NOMO-1 treated with dmso at 0.1 percent for 144 hours (cell line): ENCODE data around the gene CPAMD8.
"Not testable (repeated sequence)": the region's sequence is repeated elsewhere in the genome, so short reads cannot be mapped to it uniquely, and the experiment has no call there.

Experiments used
- DNase-seq: peaks from one replicate; lab custom pipeline; 2025; ENCODE audit not compliant: unreplicated experiment; lab: John Stamatoyannopoulos, UW

The CPAMD8 gene

DNA sequence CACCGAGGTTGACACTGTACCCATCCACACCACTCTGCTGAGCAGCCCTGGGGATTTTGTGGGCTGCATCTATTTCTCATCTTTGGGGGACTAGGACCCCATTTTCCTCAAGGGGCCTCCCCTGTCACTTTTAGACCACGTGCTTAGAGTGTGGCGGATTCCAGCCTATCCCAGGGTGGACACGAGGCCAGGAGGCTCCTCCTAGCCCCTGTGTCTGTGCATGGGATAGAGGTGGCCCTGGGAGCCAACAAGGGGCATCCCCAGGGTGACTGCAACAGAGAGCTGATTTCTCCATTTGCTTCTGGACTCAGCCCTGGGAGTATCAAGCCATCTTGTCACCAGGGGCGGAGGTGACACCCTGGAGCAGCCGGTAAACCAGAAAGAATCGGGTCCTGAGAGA is 24.2 kb downstream of the CPAMD8 start:
- DNase-seq: no peak

GRCh38 chr19:17001603-17002183 is 24.9 kb downstream of the CPAMD8 start:
- DNase-seq: no peak

GRCh38 chr19:16998635-16999194 is 27.9 kb downstream of the CPAMD8 start:
- DNase-seq: no peak

GRCh38 chr19:16996838-16997490 is 29.6 kb downstream of the CPAMD8 start:
- DNase-seq: not testable (repeated sequence)

DNA sequence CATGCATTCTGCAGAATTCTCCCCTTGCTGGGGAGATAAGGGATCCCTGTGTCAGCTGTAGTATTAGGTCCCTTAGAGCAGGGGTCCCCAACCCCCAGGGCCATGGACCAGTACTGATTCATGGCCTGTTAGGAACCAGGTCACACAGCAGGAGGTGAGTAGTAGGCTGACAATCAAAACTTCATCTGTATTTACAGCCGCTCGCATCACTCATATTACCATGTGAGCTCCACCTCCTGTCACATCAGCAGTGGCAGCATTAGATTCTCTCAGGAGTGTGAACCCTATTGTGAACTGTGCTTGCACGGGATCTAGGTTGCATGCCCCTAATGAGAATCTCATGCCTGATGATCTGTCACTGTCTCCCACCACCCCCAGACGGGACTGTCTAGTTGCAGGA is 37.9 kb downstream of the CPAMD8 start:
- DNase-seq: no peak

DNA sequence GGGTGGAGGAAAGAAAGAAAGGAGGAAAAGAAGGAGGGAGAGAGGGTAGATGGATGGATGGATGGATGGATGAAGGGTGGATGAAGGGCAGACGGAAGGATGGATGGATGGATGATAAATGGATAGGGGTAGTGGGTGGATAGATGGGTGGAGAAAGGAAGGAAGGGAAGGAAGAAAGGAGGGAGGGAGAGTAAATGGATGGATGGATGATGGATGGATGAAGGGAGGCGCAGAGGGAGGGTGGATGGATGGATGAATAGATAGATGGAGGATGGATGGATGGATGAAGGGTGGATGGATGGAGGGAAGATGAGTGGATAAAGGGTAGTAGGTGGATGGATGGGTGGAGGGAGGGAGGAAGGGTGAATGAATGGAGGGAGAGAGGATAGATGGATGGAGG is 41.2 kb downstream of the CPAMD8 start:
- no peak for DNase-seq

- not testable (repeated sequence) for DNase-seq
Observed at GRCh38 chr19:16982586-16982985, 44.0 kb downstream of the CPAMD8 start.

- no peak for DNase-seq
Observed at GRCh38 chr19:16978839-16979802, 47.5 kb downstream of the CPAMD8 start.

DNA sequence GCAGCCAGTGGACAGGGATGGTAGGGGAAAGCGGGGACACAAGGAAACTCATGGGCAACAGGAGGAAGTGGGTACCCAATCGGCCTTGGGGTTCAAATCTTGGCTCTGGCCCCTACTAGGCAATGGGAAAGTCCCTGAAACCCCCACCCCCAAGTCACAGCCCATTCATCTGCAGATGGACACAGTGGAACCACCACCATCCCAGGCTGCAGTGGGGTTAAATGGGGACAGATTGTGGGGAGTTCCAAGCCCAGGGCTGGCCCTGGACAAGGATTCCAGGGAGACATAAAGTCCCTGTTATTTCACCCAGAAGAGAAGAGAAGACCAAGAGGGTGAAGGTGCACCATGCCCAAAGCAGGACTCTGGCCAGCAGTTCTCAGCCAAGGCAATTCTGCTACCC is 48.5 kb downstream of the CPAMD8 start:
- DNase-seq: no peak

DNA sequence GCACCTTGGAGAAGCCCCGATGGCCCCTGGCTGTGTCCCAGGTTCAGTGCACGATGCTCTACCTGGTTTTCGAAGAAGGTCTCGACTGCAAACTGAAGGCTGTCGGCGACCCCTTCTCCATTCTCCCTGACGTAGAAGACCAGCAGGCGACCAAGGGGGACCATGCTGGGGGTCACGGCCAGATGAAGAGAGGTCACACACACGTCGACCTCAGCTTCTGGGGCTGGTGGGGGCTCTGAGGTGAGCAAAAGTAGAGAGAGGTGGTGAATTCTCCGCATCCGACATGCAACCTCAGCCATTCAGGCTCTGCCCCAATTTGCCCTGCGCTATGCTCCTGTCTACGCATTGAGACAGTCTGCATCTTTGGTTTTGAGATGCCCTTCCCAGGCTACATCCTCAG is 49.3 kb downstream of the CPAMD8 start:
- DNase-seq: no peak

DNA sequence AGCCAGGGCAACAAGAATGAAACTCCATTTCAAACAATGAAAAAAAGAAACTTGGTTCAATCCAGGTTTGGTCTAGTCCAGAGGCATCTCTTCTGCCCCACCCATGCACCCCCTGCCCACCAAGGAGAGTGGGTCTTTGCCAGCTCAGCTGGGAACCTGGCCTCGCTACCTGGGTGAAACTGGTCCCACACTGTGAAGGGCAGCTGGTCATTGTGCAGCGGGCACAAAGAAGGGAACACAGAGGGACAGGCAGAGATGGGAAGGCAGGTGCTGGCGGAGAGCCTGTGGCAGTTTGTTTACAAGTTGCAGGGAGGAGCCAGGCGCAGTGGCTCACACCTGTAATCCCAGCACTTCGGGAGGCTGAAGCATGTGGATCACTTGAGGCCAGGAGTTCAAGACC is 50.2 kb downstream of the CPAMD8 start:
- no peak for DNase-seq

- DNase-seq: no peak
Observed at GRCh38 chr19:16970821-16971220, 55.8 kb downstream of the CPAMD8 start.

- DNase-seq: no peak
Observed at GRCh38 chr19:16969135-16969534, 57.5 kb downstream of the CPAMD8 start.

DNA sequence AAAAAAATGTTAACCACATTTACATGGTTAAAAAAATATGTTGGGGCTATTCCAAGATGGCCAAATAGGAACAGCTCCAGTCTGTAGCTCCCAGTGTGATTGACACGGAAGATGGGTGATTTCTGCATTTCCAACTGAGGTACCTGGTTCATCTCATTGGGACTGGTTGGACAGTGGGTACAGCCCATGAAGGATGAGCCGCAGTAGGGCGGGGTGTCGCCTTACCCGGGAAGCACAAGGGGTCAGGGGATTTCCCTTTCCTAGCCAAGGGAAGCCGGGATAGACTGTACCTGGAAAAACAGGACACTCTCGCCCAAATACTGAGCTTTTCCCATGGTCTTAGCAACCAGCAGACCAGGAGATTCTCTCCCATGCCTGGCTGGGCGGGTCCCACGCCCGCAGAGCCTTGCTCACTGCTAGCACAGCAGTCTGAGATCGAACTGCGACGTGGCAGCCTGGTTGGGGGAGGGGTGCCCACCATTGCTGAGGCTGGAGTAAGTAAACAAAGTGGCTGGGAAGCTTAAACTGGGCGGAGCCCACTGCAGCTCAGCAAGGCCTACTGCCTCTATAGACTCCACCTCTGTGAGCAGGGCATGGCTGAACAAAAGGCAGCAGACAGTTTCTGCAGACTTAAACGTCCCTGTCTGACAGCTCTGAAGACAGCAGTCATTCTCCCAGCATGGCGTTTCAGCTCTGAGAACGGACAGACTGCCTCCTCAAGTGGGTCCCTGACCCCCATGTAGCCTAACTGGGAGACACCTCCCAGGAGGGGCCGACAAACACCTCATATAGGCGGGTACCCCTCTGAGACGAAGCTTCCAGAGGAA is 65.4 kb downstream of the CPAMD8 start:
- DNase-seq: not testable (repeated sequence)

- DNase-seq: not testable (repeated sequence)
Observed at GRCh38 chr19:16958277-16958676, 68.3 kb downstream of the CPAMD8 start.

- no peak for DNase-seq
Observed at GRCh38 chr19:16957855-16958254, 68.8 kb downstream of the CPAMD8 start.

GRCh38 chr19:16957151-16957701 is 69.4 kb downstream of the CPAMD8 start:
- no peak for DNase-seq

DNA sequence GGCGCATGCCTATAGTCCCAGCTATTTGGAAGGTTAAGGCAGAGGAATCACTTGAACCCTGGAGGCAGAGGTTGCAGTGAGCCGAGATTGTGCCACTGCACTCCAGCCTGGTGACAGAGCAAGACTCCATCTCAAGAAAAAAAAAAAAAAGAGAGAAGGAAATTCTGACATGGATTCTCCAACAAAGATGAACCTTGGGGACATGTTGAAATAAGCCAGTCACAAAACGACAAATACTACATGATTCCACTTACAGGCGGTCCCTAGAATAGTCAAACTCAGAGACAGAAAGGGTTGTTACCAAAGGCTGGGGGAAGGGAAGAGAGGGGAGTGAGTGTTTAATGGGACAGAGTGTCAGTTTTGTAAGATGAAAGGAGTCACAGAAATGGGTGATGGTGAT is 71.4 kb downstream of the CPAMD8 start:
- DNase-seq: no peak

DNA sequence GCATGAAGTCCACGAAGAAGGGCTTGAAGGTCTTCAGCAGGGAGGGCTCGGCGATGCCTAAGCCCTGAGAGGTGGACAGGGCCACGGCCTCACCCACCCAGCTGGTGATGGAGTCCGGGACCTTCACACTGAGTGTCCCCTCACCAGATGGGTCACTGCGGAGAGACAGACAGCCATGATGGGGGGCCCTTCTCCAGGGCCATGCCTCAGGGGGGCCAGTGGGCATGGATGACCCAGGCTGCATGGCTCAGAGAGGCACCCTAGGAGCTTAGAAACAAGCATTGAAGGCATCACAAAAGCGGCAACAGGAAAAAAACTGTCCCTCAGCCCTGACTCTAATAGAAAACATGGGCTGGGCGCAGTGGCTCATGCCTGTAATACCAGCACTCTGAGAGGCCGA is 74.6 kb downstream of the CPAMD8 start:
- DNase-seq: no peak

GRCh38 chr19:16951529-16951928 is 75.1 kb downstream of the CPAMD8 start:
- no peak for DNase-seq
